ENCODE data around the gene AKAP12.

DNA sequence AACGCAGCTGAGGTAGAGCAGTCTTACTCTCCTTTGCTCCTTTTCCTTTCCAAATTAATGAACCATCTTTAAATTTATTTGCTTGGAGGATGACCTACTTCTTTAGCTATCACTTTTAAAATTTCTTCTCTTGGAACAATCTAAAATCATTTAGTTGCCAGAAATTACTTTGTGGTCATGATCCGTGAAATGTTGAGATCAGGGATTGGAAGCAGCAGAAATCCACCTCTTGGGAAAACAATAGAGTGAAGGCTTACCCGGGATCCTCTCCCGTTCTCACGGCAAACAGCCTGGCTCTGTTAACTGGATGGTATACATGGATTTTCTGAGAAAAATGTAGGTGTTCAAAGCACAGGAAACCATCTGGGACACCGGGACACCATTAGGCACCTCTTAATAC lies 7.7 kb downstream of the AKAP12 start:
- TF ChIP-seq, protein P1, sequence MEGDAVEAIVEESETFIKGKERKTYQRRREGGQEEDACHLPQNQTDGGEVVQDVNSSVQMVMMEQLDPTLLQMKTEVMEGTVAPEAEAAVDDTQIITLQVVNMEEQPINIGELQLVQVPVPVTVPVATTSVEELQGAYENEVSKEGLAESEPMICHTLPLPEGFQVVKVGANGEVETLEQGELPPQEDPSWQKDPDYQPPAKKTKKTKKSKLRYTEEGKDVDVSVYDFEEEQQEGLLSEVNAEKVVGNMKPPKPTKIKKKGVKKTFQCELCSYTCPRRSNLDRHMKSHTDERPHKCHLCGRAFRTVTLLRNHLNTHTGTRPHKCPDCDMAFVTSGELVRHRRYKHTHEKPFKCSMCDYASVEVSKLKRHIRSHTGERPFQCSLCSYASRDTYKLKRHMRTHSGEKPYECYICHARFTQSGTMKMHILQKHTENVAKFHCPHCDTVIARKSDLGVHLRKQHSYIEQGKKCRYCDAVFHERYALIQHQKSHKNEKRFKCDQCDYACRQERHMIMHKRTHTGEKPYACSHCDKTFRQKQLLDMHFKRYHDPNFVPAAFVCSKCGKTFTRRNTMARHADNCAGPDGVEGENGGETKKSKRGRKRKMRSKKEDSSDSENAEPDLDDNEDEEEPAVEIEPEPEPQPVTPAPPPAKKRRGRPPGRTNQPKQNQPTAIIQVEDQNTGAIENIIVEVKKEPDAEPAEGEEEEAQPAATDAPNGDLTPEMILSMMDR (IDR thresholded peaks at IDR 0.05): no peak
- no peak for TF ChIP-seq EZH2 (IDR thresholded peaks at IDR 0.05)
